Large intestine (tissue), 3 donors: Measurements from ENCODE around the gene ARAP3. TPM values are rescaled to one million over a fixed set of nuclear protein-coding genes. Genes with fewer than 3 reads are reported as not detected.

Experiments
- DNase-seq, 2 donors: peaks; one replicate each; pipeline versions ENCODE4 v3.0.0 to v3.0.0-alpha.2; 2013
- H3K27ac ChIP-seq: one replicate; pipeline ENCODE4 v1.5.1; 2013; ENCODE audit warnings: low read length
- H3K27me3 ChIP-seq: 2 replicates; pipeline ENCODE4 v1.6.1; 2013; ENCODE audit warnings: low read length; ENCODE audit not compliant: control insufficient read depth, insufficient read depth
- H3K36me3 ChIP-seq: 2 replicates; pipeline ENCODE4 v1.6.1; 2013; ENCODE audit warnings: low read length; ENCODE audit not compliant: control insufficient read depth, insufficient read depth
- H3K4me1 ChIP-seq: one replicate; pipeline ENCODE4 v1.6.1; 2013; ENCODE audit warnings: low read length; ENCODE audit not compliant: control insufficient read depth, insufficient read depth
- H3K4me3 ChIP-seq: one replicate; pipeline ENCODE4 v1.5.1; 2013; ENCODE audit warnings: low read length
- H3K9me3 ChIP-seq: one replicate; pipeline ENCODE4 v1.6.1; 2013; ENCODE audit warnings: mild to moderate bottlenecking, low read depth, low read length, moderate library complexity; ENCODE audit not compliant: control insufficient read depth
- whole genome bisulfite sequencing: methylation state at CpG from one replicate; pipeline ENCODE4 v1.1.5; 2013; ENCODE audit warnings: low lambda C conversion rate; ENCODE audit not compliant: insufficient coverage; 5-methylcytosine and 5-hydroxymethylcytosine counted together
- polyA plus RNA-seq: library from polyadenylated mRNA; unstranded; fragments of 120-200 nt; gene quantifications from one replicate; pipeline ENCODE4 v1.2.1, GENCODE V29; 2013

Gene ARAP3
- polyA plus RNA-seq, 1 donor = 17.5 TPM

- peaks cover 12% of the 10 kb centered on the region for H3K4me1 ChIP-seq
- no peaks in the 10 kb centered on the region for H3K9me3 ChIP-seq
- H3K27ac ChIP-seq = no peak overlapping the region
- DNase-seq = no peak
- peak overlapping the region; percentile 53 for H3K4me3 ChIP-seq
- no CpG with 5 or more reads among the region's 16 CpGs for WGBS
- H3K27me3 ChIP-seq = peaks cover 51% of the 10 kb centered on the region
- H3K36me3 ChIP-seq = no peaks in the 10 kb centered on the region
Observed at GRCh38 chr5:141703133-141703561, 21.1 kb upstream of the ARAP3 start.

- H3K9me3 ChIP-seq = no peaks in the 10 kb centered on the region
- WGBS = no CpG with 5 or more reads among the region's 16 CpGs
- no peak overlapping the region for H3K4me3 ChIP-seq
- DNase-seq = no peak
- no peaks in the 10 kb centered on the region for H3K36me3 ChIP-seq
- peaks cover 12% of the 10 kb centered on the region for H3K4me1 ChIP-seq
- peaks cover 65% of the 10 kb centered on the region for H3K27me3 ChIP-seq
- H3K27ac ChIP-seq = no peak overlapping the region
Observed at GRCh38 chr5:141701360-141702119, 19.5 kb upstream of the ARAP3 start.

DNA sequence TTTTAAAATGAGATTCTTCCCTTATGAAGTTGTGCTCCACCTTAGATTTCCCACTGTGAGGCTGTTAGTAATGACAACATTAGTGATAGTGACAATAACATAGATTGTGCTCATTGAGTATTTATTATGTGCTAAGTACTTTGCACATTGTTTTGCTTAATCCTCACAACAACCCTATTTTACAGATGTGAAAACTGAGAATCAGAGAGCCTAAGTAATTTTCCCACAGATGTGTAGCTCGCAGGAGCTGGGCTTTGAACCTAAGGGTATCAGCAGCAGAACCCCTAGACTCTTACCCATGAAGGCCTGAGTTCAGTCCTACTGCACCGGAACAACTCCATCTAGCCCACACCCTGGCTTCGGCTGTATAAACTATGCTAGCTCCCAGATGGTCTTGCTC is 15.6 kb upstream of the ARAP3 start:
- H3K9me3 ChIP-seq = no peaks in the 10 kb centered on the region
- H3K4me3 ChIP-seq = no peak overlapping the region
- H3K4me1 ChIP-seq = peaks cover 6% of the 10 kb centered on the region
- no peak overlapping the region for H3K27ac ChIP-seq
- no peaks in the 10 kb centered on the region for H3K36me3 ChIP-seq
- no peak for DNase-seq
- WGBS = no CpG with 5 or more reads among the region's 3 CpGs
- H3K27me3 ChIP-seq = peaks cover 52% of the 10 kb centered on the region

- Histone ChIP-seq H3K27ac (no peak overlapping the region), H3K4me3 (no peak overlapping the region), H3K9me3 (no peaks in the 10 kb centered on the region), H3K4me1 (no peaks in the 10 kb centered on the region), H3K36me3 (no peaks in the 10 kb centered on the region), H3K27me3 (peaks cover 44% of the 10 kb centered on the region)
- WGBS = no CpG with 5 or more reads among the region's 2 CpGs
- no peak for DNase-seq
Observed at GRCh38 chr5:141696431-141696830, 14.4 kb upstream of the ARAP3 start.

GRCh38 chr5:141695627-141696215 is 13.7 kb upstream of the ARAP3 start:
- no CpG with 5 or more reads among the region's 11 CpGs for WGBS
- H3K27me3 ChIP-seq = peaks cover 37% of the 10 kb centered on the region
- DNase-seq = peak in 1 of 2 donors; percentile 47

DNA sequence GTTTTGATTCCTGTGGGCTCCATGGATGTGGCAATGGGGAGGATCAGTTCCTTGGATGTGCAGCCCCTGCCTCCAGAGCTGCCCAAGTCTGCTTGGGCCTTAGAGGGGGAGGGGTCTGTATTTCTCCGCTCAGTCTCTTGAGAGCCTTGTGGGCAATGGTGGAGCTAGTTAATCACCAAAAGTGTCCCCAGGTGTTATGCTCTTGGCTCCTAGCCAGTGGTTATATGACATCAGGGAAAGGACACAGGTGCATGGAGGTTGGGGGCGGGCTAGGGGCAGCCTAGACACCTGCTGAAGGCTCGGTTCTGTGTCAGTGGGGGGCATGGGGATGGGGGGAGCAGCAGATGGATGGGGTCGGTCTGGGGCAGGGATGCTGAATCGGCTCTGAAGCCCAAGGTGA is 12.4 kb upstream of the ARAP3 start:
- H3K9me3 ChIP-seq = no peaks in the 10 kb centered on the region
- H3K4me3 ChIP-seq = no peak overlapping the region
- H3K27ac ChIP-seq = no peak overlapping the region
- H3K27me3 ChIP-seq = peaks cover 31% of the 10 kb centered on the region
- H3K4me1 ChIP-seq = no peaks in the 10 kb centered on the region
- 80% methylated on average over 2 of the region's 5 CpGs for WGBS
- DNase-seq = no peak
- no peaks in the 10 kb centered on the region for H3K36me3 ChIP-seq

More at GRCh38 chr5:141695627-141696215, 13.7 kb upstream of the ARAP3 start:
- no peaks in the 10 kb centered on the region for H3K9me3 ChIP-seq
- H3K27ac ChIP-seq = peak overlapping the region; percentile 4
- no peaks in the 10 kb centered on the region for H3K36me3 ChIP-seq
- H3K4me1 ChIP-seq = no peaks in the 10 kb centered on the region
- H3K4me3 ChIP-seq = no peak overlapping the region

GRCh38 chr5:141692919-141693725 is 11.1 kb upstream of the ARAP3 start:
- H3K9me3 ChIP-seq = no peaks in the 10 kb centered on the region
- H3K4me1 ChIP-seq = no peaks in the 10 kb centered on the region
- DNase-seq = no peak
- H3K27me3 ChIP-seq = peaks cover 26% of the 10 kb centered on the region
- WGBS = no CpG with 5 or more reads among the region's 25 CpGs
- H3K27ac ChIP-seq = no peak overlapping the region
- H3K4me3 ChIP-seq = no peak overlapping the region
- no peaks in the 10 kb centered on the region for H3K36me3 ChIP-seq

- DNase-seq = no peak
- no CpG with 5 or more reads among the region's 5 CpGs for WGBS
- H3K4me3 ChIP-seq = peak overlapping the region; percentile 17
- H3K36me3 ChIP-seq = no peaks in the 10 kb centered on the region
- H3K4me1 ChIP-seq = no peaks in the 10 kb centered on the region
- H3K27me3 ChIP-seq = peaks cover 19% of the 10 kb centered on the region
- H3K9me3 ChIP-seq = no peaks in the 10 kb centered on the region
- no peak overlapping the region for H3K27ac ChIP-seq
Observed at GRCh38 chr5:141692533-141692888, 10.5 kb upstream of the ARAP3 start.

DNA sequence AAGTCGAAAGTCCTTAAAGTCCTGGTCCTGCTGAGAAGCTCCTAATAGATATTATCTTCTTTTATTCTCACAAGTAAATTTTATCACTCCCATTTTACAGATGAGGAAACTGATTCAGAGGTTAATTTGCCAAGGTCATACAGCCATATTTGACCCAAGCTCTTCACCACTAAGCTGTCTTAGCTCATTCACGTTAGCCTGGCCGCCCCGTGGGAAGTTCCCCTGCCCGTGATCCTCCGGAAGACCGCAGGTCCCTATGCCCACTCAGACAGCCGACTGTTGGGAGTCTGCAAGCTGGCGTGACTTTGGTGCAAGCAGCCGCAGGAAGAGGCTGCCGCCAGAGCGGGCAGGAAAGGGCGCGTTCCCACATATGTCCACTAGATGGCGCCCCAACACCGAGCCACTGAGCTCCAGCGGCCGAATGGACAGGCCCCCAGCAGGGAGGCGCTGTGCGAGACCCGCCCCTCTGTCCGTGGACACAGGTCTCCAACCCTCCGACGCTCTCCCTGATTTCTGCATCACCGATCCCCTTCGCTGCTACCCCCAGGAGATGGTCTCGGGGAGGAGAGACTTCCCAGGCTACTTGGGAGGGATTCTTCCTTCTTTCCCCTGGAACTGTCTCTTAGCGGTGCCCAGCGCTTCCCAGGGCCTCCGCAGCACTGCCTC is 10.0 kb upstream of the ARAP3 start:
- peak; percentile 71 to 83 for DNase-seq
- Histone ChIP-seq H3K9me3 (no peaks in the 10 kb centered on the region), H3K36me3 (no peaks in the 10 kb centered on the region), H3K4me3 (peak overlapping the region; percentile 17), H3K27me3 (peaks cover 16% of the 10 kb centered on the region), H3K4me1 (no peaks in the 10 kb centered on the region), H3K27ac (no peak overlapping the region)
- WGBS = 0% methylated on average over 2 of the region's 30 CpGs

DNA sequence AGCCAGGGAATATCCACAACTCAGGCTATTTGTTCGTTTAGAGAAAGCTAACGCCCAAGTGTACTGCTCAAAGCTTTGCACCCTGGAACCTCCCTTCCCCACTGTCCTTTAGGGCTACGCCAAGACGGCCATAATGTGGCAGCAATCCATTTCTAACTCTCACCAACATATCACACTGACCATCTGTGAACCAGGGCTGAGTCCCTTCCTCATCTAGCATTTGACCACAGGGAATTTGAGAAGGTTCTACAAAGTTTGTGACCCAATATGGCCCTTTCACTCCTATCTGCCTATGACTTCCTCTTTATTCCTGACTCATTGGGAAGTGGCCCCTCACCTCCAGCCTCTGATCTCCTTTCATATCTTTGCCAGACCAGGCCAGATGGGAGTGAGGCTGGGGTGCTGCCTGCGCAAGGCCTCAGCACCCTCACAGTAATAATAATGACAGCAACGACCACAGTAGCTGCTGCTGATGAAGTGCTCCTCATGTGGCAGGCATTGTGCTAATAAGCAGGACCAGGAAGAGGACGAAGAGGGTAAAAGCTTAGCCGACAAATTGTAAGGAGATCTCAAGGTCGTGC is 9.3 kb upstream of the ARAP3 start:
- Histone ChIP-seq H3K27ac (no peak overlapping the region), H3K9me3 (no peaks in the 10 kb centered on the region), H3K4me1 (no peaks in the 10 kb centered on the region), H3K27me3 (peaks cover 12% of the 10 kb centered on the region), H3K36me3 (no peaks in the 10 kb centered on the region), H3K4me3 (no peak overlapping the region)
- DNase-seq = no peak
- WGBS = no CpG with 5 or more reads among the region's 9 CpGs
